Adrenal gland (tissue), 5 donors: ENCODE measurements around the gene RAN.

Experiments used
- CTCF ChIP-seq, 6 experiments: fragments of 450-650 bp in 4 of 6; fragments of 200-600 bp in 2 of 6; sonication (generic) in 1 of 6; IDR thresholded peaks; 1 replicate in 5 of 6; 2 replicates in 1 of 6; pipeline versions ENCODE4 v1.5.1 to v1.8.0; 2016 to 2021; ENCODE audit warnings: antibody characterized with exemption in 6 of 6, mild to moderate bottlenecking in 2 of 6, moderate library complexity in 1 of 6
- POLR2A ChIP-seq, 2 donors: fragments of 450-650 bp; IDR thresholded peaks; one replicate each; pipeline ENCODE4 v1.6.1; 2017; ENCODE audit warnings: antibody characterized with exemption in 2 of 2, mild to moderate bottlenecking in 2 of 2, moderate library complexity in 1 of 2
- donor health status: DM: no; HTN: no; CAD: no.

GRCh38 chr12:130922511-130922953 lies 50.7 kb downstream of the RAN start:
- TF ChIP-seq CTCF (IDR thresholded peaks at IDR 0.05) (no peak), POLR2A (IDR thresholded peaks at IDR 0.05) (no peak)
